NCI-H187 treated with DMSO at 0.1 percent for 48 hours (cell line): ENCODE results near the gene TJP3.
"Not testable (repeated sequence)": the region's sequence is repeated elsewhere in the genome, so short reads cannot be mapped to it uniquely, and the experiment has no call there.

Source experiments
- DNase-seq: peaks from one replicate; lab custom pipeline; 2025; lab: John Stamatoyannopoulos, UW

The TJP3 gene

GRCh38 chr19:3745363-3746045 is 37.3 kb downstream of the TJP3 start:
- no peak for DNase-seq

- DNase-seq = no peak
Measured at GRCh38 chr19:3746371-3747056, 38.3 kb downstream of the TJP3 start.

GRCh38 chr19:3748965-3749364 is 40.8 kb downstream of the TJP3 start:
- no peak for DNase-seq

- no peak for DNase-seq
Measured at GRCh38 chr19:3750211-3750610, 42.0 kb downstream of the TJP3 start.

- no peak for DNase-seq
Measured at GRCh38 chr19:3751236-3751635, 43.1 kb downstream of the TJP3 start.

GRCh38 chr19:3752492-3752891 is 44.3 kb downstream of the TJP3 start:
- no peak for DNase-seq

GRCh38 chr19:3753631-3754410 is 45.6 kb downstream of the TJP3 start:
- DNase-seq = no peak

- DNase-seq = not testable (repeated sequence)
Measured at GRCh38 chr19:3757705-3758104, 49.5 kb downstream of the TJP3 start.

GRCh38 chr19:3758297-3758696 is 50.1 kb downstream of the TJP3 start:
- DNase-seq = not testable (repeated sequence)

GRCh38 chr19:3759482-3760254 is 51.5 kb downstream of the TJP3 start:
- no peak for DNase-seq

- no peak for DNase-seq
Measured at GRCh38 chr19:3760871-3761361, 52.7 kb downstream of the TJP3 start.

GRCh38 chr19:3761382-3762129 is 53.4 kb downstream of the TJP3 start, which contains the start of gene APBA3:
Gene APBA3, minus strand, starts transcription at chr19:3761692. Its CDS starts 1,428 bp downstream, at chr19:3760264.
- peak; percentile 13 for DNase-seq

- no peak for DNase-seq
Measured at GRCh38 chr19:3762130-3762473, 53.9 kb downstream of the TJP3 start.

- DNase-seq = peak; percentile 90
Measured at GRCh38 chr19:3762501-3763459, 54.6 kb downstream of the TJP3 start, which contains the start of gene MRPL54. Gene MRPL54, plus strand, starts transcription at chr19:3762682. Its CDS starts 19 bp downstream, at chr19:3762701.

- DNase-seq = no peak
Measured at GRCh38 chr19:3765121-3765520, 56.9 kb downstream of the TJP3 start.

GRCh38 chr19:3765757-3766156 is 57.6 kb downstream of the TJP3 start:
- not testable (repeated sequence) for DNase-seq

GRCh38 chr19:3766520-3766919 is 58.3 kb downstream of the TJP3 start:
- DNase-seq = no peak

GRCh38 chr19:3767050-3767449 is 58.9 kb downstream of the TJP3 start:
- no peak for DNase-seq

- no peak for DNase-seq
Measured at GRCh38 chr19:3768015-3768747, 60.0 kb downstream of the TJP3 start.
